KMS-11 (cell line): Measurements from ENCODE around the gene SLC24A3.

Experiments used
- H2AFZ ChIP-seq: fragments of 200-600 bp; sonication (generic); 2 replicates; pipeline ENCODE4 v1.6.1; 2016; ENCODE audit warnings: antibody characterized with exemption, mixed run types, low read depth
- H3K27ac ChIP-seq: fragments of 200-600 bp; sonication (generic); 2 replicates; pipeline ENCODE4 v1.6.1; 2016; ENCODE audit warnings: mild to moderate bottlenecking, mixed run types
- H3K27me3 ChIP-seq: fragments of 200-600 bp; sonication (generic); 2 replicates; pipeline ENCODE4 v1.6.1; 2017; ENCODE audit warnings: mild to moderate bottlenecking, low read depth, mixed run types, moderate library complexity; ENCODE audit not compliant: insufficient read depth
- H3K36me3 ChIP-seq: fragments of 200-600 bp; sonication (generic); 2 replicates; pipeline ENCODE4 v1.6.1; 2017; ENCODE audit warnings: mild to moderate bottlenecking, mixed run types; ENCODE audit not compliant: insufficient read depth
- H3K4me1 ChIP-seq: fragments of 200-600 bp; sonication (generic); 2 replicates; pipeline ENCODE4 v1.6.1; 2016; ENCODE audit warnings: mild to moderate bottlenecking, low read depth, mixed run types; ENCODE audit not compliant: poor library complexity, severe bottlenecking
- H3K4me2 ChIP-seq: fragments of 200-600 bp; sonication (generic); 2 replicates; pipeline ENCODE4 v1.7.0; 2016; ENCODE audit warnings: mild to moderate bottlenecking, mixed run types
- H3K4me3 ChIP-seq: fragments of 200-600 bp; sonication (generic); IDR thresholded peaks from 2 replicates; pipeline ENCODE4 v1.6.1; 2017; ENCODE audit warnings: low read depth, low read length, mixed read lengths; ENCODE audit not compliant: insufficient read depth
- H3K79me2 ChIP-seq: fragments of 200-600 bp; sonication (generic); 2 replicates; pipeline ENCODE4 v1.6.1; 2016; ENCODE audit warnings: low read depth, mixed run types; ENCODE audit not compliant: insufficient read depth
- H3K9ac ChIP-seq: fragments of 200-600 bp; sonication (generic); 2 replicates; pipeline ENCODE4 v1.6.1; 2016; ENCODE audit warnings: mild to moderate bottlenecking, mixed run types
- H4K20me1 ChIP-seq: fragments of 200-600 bp; sonication (generic); 2 replicates; pipeline ENCODE4 v1.6.1; 2016; ENCODE audit warnings: mild to moderate bottlenecking, mixed run types; ENCODE audit not compliant: insufficient read depth
- TF ChIP-seq, protein P1 (sequence below): fragments of 200-600 bp; sonication (generic); conservative IDR thresholded peaks from 2 replicates; pipeline ENCODE4 v1.6.1; 2017; ENCODE audit warnings: low read depth, mild to moderate bottlenecking, antibody characterized with exemption, low read length, moderate library complexity, mixed read lengths

The SLC24A3 gene

GRCh38 chr20:19308146-19308545 is 95.7 kb downstream of the SLC24A3 start:
- Histone ChIP-seq H3K9ac (no peak overlapping the region), H2AFZ (no peak overlapping the region), H3K27me3 (no peaks in the 10 kb centered on the region), H3K27ac (no peak overlapping the region), H3K4me1 (no peaks in the 10 kb centered on the region), H3K4me3 (no peak overlapping the region), H4K20me1 (no peaks in the 10 kb centered on the region), H3K36me3 (no peaks in the 10 kb centered on the region), H3K79me2 (no peaks in the 10 kb centered on the region), H3K4me2 (no peak overlapping the region)
- TF ChIP-seq, protein P1, sequence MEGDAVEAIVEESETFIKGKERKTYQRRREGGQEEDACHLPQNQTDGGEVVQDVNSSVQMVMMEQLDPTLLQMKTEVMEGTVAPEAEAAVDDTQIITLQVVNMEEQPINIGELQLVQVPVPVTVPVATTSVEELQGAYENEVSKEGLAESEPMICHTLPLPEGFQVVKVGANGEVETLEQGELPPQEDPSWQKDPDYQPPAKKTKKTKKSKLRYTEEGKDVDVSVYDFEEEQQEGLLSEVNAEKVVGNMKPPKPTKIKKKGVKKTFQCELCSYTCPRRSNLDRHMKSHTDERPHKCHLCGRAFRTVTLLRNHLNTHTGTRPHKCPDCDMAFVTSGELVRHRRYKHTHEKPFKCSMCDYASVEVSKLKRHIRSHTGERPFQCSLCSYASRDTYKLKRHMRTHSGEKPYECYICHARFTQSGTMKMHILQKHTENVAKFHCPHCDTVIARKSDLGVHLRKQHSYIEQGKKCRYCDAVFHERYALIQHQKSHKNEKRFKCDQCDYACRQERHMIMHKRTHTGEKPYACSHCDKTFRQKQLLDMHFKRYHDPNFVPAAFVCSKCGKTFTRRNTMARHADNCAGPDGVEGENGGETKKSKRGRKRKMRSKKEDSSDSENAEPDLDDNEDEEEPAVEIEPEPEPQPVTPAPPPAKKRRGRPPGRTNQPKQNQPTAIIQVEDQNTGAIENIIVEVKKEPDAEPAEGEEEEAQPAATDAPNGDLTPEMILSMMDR, result no peak

- Histone ChIP-seq H3K9ac (no peak overlapping the region), H3K36me3 (no peaks in the 10 kb centered on the region), H3K27ac (no peak overlapping the region), H3K4me2 (no peak overlapping the region), H3K4me1 (no peaks in the 10 kb centered on the region), H3K4me3 (no peak overlapping the region), H2AFZ (no peak overlapping the region), H3K79me2 (no peaks in the 10 kb centered on the region), H4K20me1 (no peaks in the 10 kb centered on the region), H3K27me3 (no peaks in the 10 kb centered on the region)
- TF ChIP-seq, protein P1, result no peak
Measured at GRCh38 chr20:19310541-19310940, 98.1 kb downstream of the SLC24A3 start.

DNA sequence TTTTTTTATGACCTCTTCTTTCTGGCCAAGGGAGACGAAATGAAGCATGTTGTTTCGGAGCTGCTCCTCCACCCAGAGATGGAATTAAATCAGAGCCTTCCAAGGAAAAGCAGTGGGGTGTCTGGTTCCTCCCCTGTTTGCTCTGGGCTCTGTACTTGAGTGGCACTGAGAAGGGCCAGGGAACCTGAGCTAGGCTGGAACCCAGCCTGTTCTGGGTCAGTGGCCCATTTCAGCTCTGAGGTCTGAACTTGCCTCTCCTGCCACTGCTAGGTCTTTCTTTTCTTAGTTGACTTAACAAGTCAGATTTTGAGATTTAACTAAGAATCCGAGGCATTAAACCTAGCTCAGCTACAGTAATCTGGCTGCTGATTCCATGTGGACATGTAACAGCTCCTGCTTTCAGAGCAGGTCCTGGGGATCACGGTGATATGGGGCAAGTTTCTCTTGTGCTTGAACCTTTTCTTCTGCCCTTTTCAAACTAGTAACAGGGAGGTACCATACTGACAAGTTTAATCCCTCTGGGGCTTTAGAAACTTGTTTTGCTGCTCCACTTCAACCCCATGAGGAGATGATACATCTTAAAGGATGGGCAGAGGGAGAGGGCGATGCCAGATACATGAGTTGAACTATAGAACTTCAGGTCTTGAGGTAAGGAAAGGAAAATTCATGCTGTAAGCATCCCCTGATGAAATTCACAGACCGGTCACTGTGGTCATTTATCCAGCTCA is 101.1 kb downstream of the SLC24A3 start:
- TF ChIP-seq, protein P1, result no peak
- H3K4me2 ChIP-seq, result no peak overlapping the region
- no peak overlapping the region for H3K27ac ChIP-seq
- no peaks in the 10 kb centered on the region for H3K27me3 ChIP-seq
- no peaks in the 10 kb centered on the region for H3K36me3 ChIP-seq
- H3K9ac ChIP-seq, result no peak overlapping the region
- no peaks in the 10 kb centered on the region for H3K79me2 ChIP-seq
- no peaks in the 10 kb centered on the region for H3K4me1 ChIP-seq
- no peaks in the 10 kb centered on the region for H4K20me1 ChIP-seq
- H2AFZ ChIP-seq, result no peak overlapping the region
- no peak overlapping the region for H3K4me3 ChIP-seq

DNA sequence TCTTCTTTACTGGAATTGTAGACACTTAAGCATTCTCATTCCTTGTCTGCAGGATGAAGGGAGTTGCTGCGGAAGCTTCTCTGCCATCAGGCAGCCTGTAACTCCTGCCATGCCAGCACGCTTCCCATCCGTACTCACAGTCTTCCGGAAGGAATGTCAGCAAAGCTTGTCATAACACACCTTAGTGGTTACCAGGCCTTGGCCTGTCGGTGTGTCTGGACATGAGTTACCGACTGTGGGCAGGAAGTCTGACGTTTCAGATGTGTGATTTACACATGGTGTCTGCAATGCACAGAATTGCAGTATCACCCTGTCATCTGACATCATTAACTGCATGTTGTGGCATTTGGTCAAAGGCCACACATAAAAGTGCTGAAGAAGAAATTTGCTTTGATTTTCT is 102.2 kb downstream of the SLC24A3 start:
- no peak overlapping the region for H3K9ac ChIP-seq
- no peaks in the 10 kb centered on the region for H3K4me1 ChIP-seq
- no peaks in the 10 kb centered on the region for H3K79me2 ChIP-seq
- no peak overlapping the region for H3K27ac ChIP-seq
- no peak overlapping the region for H3K4me3 ChIP-seq
- no peak overlapping the region for H3K4me2 ChIP-seq
- no peaks in the 10 kb centered on the region for H3K27me3 ChIP-seq
- H4K20me1 ChIP-seq, result no peaks in the 10 kb centered on the region
- no peak overlapping the region for H2AFZ ChIP-seq
- TF ChIP-seq, protein P1, result no peak
- no peaks in the 10 kb centered on the region for H3K36me3 ChIP-seq
